ENCODE measurements around the gene MOB3B. TPM values are rescaled to one million over a fixed set of nuclear protein-coding genes. Genes with fewer than 3 reads are reported as not detected.

The MOB3B gene
- total RNA-seq, 1 donor from 2014 or later: 14.8 TPM

- Mint-ChIP-seq H3K27me3 (ENCODE audit: low read depth) (no peaks in the 10 kb centered on the region), H3K27ac (no peak overlapping the region)
Measured at GRCh38 chr9:27537027-27537435, 7.4 kb upstream of the MOB3B start.

GRCh38 chr9:27536168-27536567 lies 6.6 kb upstream of the MOB3B start:
- H3K27me3 Mint-ChIP-seq (ENCODE audit: low read depth): no peaks in the 10 kb centered on the region
- DNase-seq (ENCODE audit: low spot score in 2 of 2, unreplicated experiment in 2 of 2): no peak
- H3K4me3 Mint-ChIP-seq: no peak overlapping the region
- no peaks in the 10 kb centered on the region for H3K9me3 Mint-ChIP-seq
- no peak for TF ChIP-seq CTCF (IDR thresholded peaks at IDR 0.05; ENCODE audit: unreplicated experiment)
- peaks cover 47% of the 10 kb centered on the region for H3K4me1 Mint-ChIP-seq
- H3K36me3 Mint-ChIP-seq: peaks cover 3% of the 10 kb centered on the region
- peak overlapping the region; percentile 42 for H3K27ac Mint-ChIP-seq

More at GRCh38 chr9:27537027-27537435, 7.4 kb upstream of the MOB3B start:
- DNase-seq (ENCODE audit: low spot score in 2 of 2, unreplicated experiment in 2 of 2): no peak
- H3K4me3 Mint-ChIP-seq: no peak overlapping the region
- peaks cover 3% of the 10 kb centered on the region for H3K36me3 Mint-ChIP-seq
- H3K9me3 Mint-ChIP-seq: no peaks in the 10 kb centered on the region
- TF ChIP-seq CTCF (IDR thresholded peaks at IDR 0.05; ENCODE audit: unreplicated experiment): no peak
- H3K4me1 Mint-ChIP-seq: peaks cover 46% of the 10 kb centered on the region

GRCh38 chr9:27535701-27536118 lies 6.1 kb upstream of the MOB3B start:
- Mint-ChIP-seq H3K27me3 (ENCODE audit: low read depth) (no peaks in the 10 kb centered on the region), H3K4me3 (no peak overlapping the region), H3K36me3 (no peaks in the 10 kb centered on the region), H3K27ac (no peak overlapping the region), H3K9me3 (no peaks in the 10 kb centered on the region), H3K4me1 (peaks cover 52% of the 10 kb centered on the region)
- no peak for TF ChIP-seq CTCF (IDR thresholded peaks at IDR 0.05; ENCODE audit: unreplicated experiment)
- no peak for DNase-seq (ENCODE audit: low spot score in 2 of 2, unreplicated experiment in 2 of 2)

GRCh38 chr9:27534658-27535209 lies 5.1 kb upstream of the MOB3B start:
- no peak overlapping the region for H3K4me3 Mint-ChIP-seq
- H3K9me3 Mint-ChIP-seq: no peaks in the 10 kb centered on the region
- DNase-seq (ENCODE audit: low spot score in 2 of 2, unreplicated experiment in 2 of 2): no peak
- H3K27ac Mint-ChIP-seq: no peak overlapping the region
- TF ChIP-seq CTCF (IDR thresholded peaks at IDR 0.05; ENCODE audit: unreplicated experiment): no peak
- peaks cover 53% of the 10 kb centered on the region for H3K4me1 Mint-ChIP-seq
- H3K36me3 Mint-ChIP-seq: no peaks in the 10 kb centered on the region
- no peaks in the 10 kb centered on the region for H3K27me3 Mint-ChIP-seq (ENCODE audit: low read depth)

GRCh38 chr9:27534131-27534530 lies 4.5 kb upstream of the MOB3B start:
- TF ChIP-seq CTCF (IDR thresholded peaks at IDR 0.05; ENCODE audit: unreplicated experiment): no peak
- Mint-ChIP-seq H3K27me3 (ENCODE audit: low read depth) (no peaks in the 10 kb centered on the region), H3K27ac (no peak overlapping the region), H3K36me3 (no peaks in the 10 kb centered on the region), H3K9me3 (no peaks in the 10 kb centered on the region), H3K4me1 (peaks cover 52% of the 10 kb centered on the region), H3K4me3 (no peak overlapping the region)
- no peak for DNase-seq (ENCODE audit: low spot score in 2 of 2, unreplicated experiment in 2 of 2)

GRCh38 chr9:27533311-27533710 lies 3.7 kb upstream of the MOB3B start:
- no peak overlapping the region for H3K4me3 Mint-ChIP-seq
- H3K9me3 Mint-ChIP-seq: no peaks in the 10 kb centered on the region

More at GRCh38 chr9:27533311-27533710, 3.7 kb upstream of the MOB3B start:
- DNase-seq (ENCODE audit: low spot score in 2 of 2, unreplicated experiment in 2 of 2): no peak
- Mint-ChIP-seq H3K4me1 (peaks cover 46% of the 10 kb centered on the region), H3K27me3 (ENCODE audit: low read depth) (no peaks in the 10 kb centered on the region), H3K27ac (peak overlapping the region; percentile 11), H3K36me3 (no peaks in the 10 kb centered on the region)
- no peak for TF ChIP-seq CTCF (IDR thresholded peaks at IDR 0.05; ENCODE audit: unreplicated experiment)

Measured in mesothelial cell of epicardium (in vitro differentiated cells).